ENCODE data around the gene CD86. TPM values are rescaled to one million over a fixed set of nuclear protein-coding genes. Genes with fewer than 3 reads are reported as not detected.

The CD86 gene
- total RNA-seq, 1 donor from 2014 or later, result 4.2 TPM

- no peak for DNase-seq (ENCODE audit: missing footprints)
- intact Hi-C loops (cut with DNase I), result no loop called here
- ATAC-seq, result no peak
Measured at GRCh38 chr3:122082357-122082756, 27.2 kb downstream of the CD86 start.

DNA sequence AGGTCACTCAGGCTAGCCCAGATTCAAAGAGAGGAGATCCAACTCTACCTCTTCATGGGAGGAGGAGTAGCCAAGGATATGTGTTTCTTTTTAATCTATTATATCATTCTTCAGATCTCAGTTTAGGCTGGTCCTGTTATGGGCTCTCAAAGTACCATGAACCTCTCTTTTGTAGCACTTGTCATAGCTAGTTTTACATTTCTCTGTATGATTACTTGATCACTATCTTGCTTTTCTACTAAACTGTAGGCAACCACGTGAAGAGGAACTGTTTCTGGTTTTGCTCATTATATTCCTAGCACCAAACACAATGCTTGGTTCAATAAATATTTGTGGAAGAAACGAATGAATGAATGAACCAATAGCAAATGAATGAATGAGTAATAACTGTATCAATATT is 29.6 kb downstream of the CD86 start:
- intact Hi-C loops (cut with DNase I), result no loop called here
- ATAC-seq, result no peak

GRCh38 chr3:122085673-122086072 is 30.5 kb downstream of the CD86 start:
- ATAC-seq, result no peak

More for the DNA sequence above, 29.6 kb downstream of the CD86 start:
- DNase-seq (ENCODE audit: missing footprints), result no peak

DNA sequence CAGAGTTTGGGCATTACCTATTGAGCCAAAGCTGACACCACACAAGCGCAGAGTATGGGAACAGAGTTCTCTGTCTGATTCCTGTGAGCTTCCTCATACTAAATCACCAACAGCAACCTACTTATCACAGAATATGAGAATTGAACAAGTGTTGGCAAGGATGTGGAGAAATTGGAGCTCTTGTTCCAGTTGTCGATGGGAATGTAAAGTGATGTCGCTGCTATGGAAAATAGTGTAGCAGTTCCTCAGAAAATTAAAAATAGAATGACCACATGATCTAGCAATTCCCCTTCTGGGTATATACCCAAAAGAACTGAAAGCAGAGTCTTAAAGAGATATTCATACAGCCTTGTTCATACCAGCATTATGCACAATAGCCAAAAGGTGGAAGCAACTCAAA is 33.4 kb downstream of the CD86 start:
- intact Hi-C loops (cut with DNase I), result no loop called here
- ATAC-seq (no peak), DNase-seq (ENCODE audit: missing footprints) (no peak)

More at GRCh38 chr3:122085673-122086072, 30.5 kb downstream of the CD86 start:
- intact Hi-C loops (cut with DNase I), result no loop called here
- DNase-seq (ENCODE audit: missing footprints), result no peak

GRCh38 chr3:122091602-122092295 is 36.6 kb downstream of the CD86 start:
- DNase-seq (ENCODE audit: missing footprints) (no peak), ATAC-seq (no peak)
- intact Hi-C loops (cut with DNase I), result no loop called here

DNA sequence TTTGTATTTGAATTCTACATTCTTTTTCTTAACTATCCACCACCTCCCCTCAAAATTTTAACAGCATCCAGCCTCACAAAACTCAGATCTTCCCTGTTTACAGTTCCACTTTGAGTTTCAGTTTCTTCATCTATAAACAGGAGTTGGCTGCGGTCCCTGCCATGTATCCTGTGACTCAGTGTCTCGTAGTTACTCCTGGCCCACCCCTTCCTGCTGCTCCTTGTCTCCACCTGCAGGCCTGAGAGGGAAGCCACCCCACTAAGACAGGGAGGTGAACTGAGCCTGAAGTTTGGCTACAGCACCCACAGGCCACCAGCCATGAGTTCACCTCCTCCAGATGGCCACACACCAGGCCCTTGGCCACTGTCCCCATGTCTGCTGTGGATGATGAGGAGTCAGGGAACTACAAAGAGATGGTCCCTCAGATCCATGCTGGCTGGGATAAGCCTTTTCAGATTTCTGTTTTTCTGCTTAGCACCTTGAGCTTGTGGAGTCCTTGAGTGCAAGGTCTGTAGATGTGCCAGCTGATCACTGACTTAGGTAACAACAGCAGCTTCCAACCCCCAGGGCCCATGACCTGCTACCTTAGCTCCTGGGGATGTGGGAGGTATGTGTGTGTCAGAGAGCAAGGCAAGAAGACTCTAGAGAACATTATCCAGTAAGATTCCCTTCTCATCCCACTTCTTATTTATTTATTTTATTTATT is 37.5 kb downstream of the CD86 start:
- no peak for ATAC-seq
- peak; percentile 72 for DNase-seq (ENCODE audit: missing footprints)
- intact Hi-C loops (cut with DNase I), result no loop called here

DNA sequence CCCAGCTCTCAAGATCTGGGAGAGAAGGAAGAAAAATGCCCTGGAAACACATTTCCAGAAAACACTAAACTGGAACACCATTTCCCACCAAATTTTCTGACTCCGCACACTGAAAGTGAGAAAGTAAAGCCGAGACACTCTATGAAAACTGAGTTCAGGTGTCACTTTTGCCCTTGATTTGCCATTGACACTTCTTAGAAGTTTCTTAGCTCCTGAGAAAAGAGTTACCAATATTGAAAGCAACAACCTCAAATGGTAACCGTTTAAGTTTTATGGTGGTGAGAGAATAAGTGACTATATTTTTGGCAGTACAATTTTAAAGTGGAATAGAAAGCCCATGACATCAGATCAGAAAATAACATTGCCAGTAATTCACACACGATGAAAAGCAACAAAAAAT is 39.0 kb downstream of the CD86 start:
- no peak for DNase-seq (ENCODE audit: missing footprints)
- intact Hi-C loops (cut with DNase I), result no loop called here
- ATAC-seq, result no peak

DNA sequence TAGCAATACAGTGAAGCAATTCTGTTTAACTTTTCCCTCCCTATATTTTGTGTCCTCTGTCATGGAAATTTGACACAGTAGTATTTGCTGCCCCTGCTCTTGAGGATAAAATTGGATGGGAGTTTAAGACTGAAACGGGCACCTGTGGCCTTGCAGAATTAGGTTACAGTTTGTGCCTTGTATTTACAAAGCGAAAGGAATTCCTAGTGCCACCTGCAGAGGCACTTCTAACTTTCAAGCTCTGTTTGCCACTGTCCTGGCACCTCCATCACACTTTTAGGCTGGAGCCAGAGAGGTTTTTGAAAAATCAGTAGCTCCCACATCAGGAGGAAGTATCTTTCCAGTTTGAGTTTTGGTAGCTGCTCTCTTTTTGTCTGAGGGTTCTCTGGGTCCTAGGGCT is 39.5 kb downstream of the CD86 start:
- DNase-seq (ENCODE audit: missing footprints) (no peak), ATAC-seq (no peak)
- intact Hi-C loops (cut with DNase I), result no loop called here

DNA sequence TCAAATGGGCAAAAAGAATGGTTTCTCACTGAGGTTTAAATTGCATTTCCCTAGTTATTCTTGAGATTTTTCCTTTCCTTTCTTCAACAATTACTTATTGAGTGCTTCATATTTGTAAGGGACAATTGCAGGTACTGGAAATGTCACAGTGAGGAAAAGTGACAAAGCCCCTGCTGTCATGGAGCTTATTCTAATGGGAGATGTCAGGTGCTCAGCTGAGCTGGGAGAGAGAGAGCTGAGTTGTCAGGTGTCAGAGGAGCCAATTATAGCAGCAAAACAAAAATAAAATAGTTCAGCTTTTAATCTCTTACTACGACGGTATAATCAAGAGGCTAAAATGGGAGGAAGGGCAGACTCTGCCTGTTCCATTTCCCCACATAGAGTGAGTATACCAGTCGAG is 42.0 kb downstream of the CD86 start:
- ATAC-seq (no peak), DNase-seq (ENCODE audit: missing footprints) (no peak)
- intact Hi-C loops (cut with DNase I), result no loop called here

- no peak for DNase-seq (ENCODE audit: missing footprints)
- no peak for ATAC-seq
- intact Hi-C loops (cut with DNase I), result no loop called here
Measured at GRCh38 chr3:122098611-122099010, 43.4 kb downstream of the CD86 start.

GRCh38 chr3:122099255-122099654 is 44.1 kb downstream of the CD86 start:
- intact Hi-C loops (cut with DNase I), result no loop called here

GRCh38 chr3:122100083-122100482 is 44.9 kb downstream of the CD86 start:
- DNase-seq (ENCODE audit: missing footprints), result no peak
- no peak for ATAC-seq
- intact Hi-C loops (cut with DNase I), result no loop called here

More at GRCh38 chr3:122099255-122099654, 44.1 kb downstream of the CD86 start:
- ATAC-seq (no peak), DNase-seq (ENCODE audit: missing footprints) (no peak)

DNA sequence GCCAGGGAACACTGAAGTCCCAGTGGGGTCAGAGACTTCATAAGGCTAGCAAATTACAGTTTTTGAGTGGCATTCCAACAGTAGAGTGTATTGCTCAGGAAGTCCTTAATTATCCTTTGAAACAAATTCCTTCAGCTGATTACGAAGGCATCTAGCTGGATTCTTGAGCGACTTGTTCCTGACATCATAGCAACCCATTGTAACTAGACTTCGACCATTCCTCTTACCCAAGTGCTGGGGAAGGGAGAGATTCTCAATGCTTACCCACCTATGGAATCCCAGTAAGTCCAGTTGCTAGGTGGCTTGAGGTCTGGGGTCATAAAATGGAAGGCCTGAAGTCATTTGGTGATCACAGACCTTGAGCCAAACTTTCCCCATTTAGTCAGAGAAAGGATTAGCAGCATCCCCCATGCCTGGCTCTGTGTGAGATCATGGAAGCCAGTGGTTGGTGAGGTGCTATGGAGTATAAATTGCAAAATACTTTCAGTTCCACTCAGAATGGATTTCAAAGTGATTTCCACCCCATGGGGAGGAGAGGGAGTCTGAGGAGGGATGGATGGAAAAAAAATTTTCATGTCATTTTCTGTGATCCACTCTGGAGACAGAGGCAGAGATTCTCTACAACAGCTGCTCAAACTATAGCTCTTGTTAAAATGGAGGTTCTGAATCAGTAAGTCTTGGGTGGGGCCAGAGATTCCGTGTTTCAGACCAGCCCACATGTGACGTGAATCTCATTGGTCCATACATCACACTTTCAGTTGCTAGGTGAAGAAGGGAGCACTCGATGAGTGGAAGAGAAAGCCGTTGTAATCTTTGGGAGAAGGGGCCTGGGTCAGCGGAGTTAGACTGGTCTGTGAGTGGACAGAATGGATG is 45.7 kb downstream of the CD86 start:
- ATAC-seq, result no peak
- intact Hi-C loops (cut with DNase I), result no loop called here
- DNase-seq (ENCODE audit: missing footprints), result no peak

DNA sequence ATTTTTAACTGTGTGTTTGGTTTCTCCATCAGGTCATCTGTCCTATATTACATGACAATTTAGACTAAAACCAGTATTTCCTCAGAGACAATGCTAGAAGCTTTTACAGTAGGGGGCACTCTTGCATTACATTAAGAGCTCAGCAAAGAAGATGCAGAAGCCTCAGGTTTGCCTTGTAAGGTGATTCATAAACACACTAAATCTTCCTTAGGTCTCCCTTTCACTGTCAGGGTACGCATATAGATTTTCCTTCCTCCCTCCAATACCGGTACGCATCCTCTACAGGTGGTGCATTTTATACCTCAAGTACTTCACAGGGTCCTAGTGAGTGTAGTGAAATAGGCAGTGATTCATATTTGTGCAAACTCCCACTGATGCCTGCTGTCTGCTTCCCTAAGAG is 46.5 kb downstream of the CD86 start:
- no peak for ATAC-seq
- intact Hi-C loops (cut with DNase I), result no loop called here

DNA sequence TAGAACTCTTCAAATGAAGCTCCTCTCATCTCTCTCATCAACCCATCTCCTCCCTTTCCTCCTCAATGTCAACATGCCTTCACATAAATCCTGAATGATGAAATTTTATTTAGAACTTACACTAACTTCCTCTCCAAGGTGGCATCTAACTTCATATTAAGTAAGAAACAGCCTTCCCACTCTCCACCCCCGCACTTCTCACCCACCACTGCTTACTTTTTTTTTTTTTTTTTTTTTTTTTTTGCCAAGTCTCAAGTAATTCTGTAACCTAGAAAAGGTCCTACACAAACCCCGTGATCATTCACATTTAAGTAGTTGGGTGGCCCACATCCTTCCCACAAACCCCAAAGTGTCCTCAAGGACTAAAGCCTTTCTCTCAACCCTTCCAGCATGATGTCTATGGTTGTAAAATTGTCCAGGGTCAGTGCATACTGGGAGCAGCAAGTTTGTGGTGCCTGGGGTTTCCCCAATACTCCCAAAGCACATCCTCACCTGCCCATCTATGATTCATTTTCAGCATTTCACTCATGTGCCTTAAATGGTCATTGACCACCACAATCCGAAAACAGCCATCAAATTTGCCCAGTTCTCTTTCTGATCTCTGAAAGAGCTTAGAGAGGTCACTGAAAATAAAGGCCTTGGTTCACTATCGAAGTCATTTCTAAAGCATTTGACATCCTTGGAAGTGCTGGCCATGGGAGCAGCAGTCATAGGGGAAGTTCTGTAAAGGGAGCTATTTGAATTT is 47.2 kb downstream of the CD86 start:
- ATAC-seq, result no peak
- intact Hi-C loops (cut with DNase I), result no loop called here
- DNase-seq (ENCODE audit: missing footprints), result no peak

More for the DNA sequence above, 46.5 kb downstream of the CD86 start:
- no peak for DNase-seq (ENCODE audit: missing footprints)

DNA sequence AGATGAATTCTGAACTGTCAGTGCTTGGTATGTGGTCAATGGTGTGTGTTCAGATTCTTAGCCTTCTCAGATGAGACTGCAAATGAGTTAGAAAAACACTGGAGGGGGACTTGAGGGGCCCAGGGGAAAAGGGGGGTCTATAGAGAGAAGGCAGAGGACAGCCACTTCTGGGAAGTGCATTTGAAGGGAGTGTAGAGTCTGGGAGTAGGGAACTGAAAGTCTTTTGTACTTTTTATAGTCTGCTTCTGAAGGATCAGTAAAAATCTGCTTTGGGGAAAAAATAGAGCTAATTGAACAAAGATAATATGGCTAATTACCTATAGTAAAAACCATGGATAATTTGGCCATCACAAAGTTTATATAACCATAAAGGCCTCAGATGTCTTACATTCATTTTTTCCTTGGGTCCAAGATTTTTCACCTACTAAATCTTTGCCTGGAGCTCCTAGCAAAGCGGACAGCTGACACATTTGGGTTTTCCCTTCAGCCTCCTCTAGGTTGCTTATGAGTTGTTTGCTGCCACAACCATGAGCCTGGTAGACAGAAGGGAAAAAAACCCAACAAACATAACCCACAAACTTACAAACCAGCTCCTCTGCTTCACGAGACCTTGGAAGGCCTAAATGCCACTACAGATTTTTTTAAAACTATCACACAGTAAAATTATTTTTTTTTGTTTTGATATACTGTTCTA is 48.8 kb downstream of the CD86 start:
- DNase-seq (ENCODE audit: missing footprints) (no peak), ATAC-seq (no peak)
- intact Hi-C loops (cut with DNase I), result no loop called here

- intact Hi-C loops (cut with DNase I), result no loop called here
- DNase-seq (ENCODE audit: missing footprints), result no peak
- no peak for ATAC-seq
Measured at GRCh38 chr3:122104515-122105194, 49.5 kb downstream of the CD86 start.

- DNase-seq (ENCODE audit: missing footprints) (no peak), ATAC-seq (no peak)
- intact Hi-C loops (cut with DNase I), result no loop called here
Measured at GRCh38 chr3:122105626-122106025, 50.5 kb downstream of the CD86 start.
